Measurements from ENCODE around the gene CACNA1S. TPM values are rescaled to one million over a fixed set of nuclear protein-coding genes. Genes with fewer than 3 reads are reported as not detected.

CACNA1S gene
- total RNA-seq, 1 experiment from 2014 or later = not detected

GRCh38 chr1:201053155-201053860 is 58.9 kb downstream of the CACNA1S start:
- no peak overlapping the region for H3K27ac ChIP-seq (ENCODE audit: low read length)
- POLR2A ChIA-PET = no interaction called here
- H3K9me3 ChIP-seq (ENCODE audit: control insufficient read depth, insufficient read depth, low read depth, low read length) = no peaks in the 10 kb centered on the region
- in situ Hi-C loops (cut with HindIII; ENCODE audit: low pct_unique_long_range_greater_than_20kb, low sequenced_read_pairs) = no loop called here
- H3K27me3 ChIP-seq (ENCODE audit: control insufficient read depth, insufficient read depth, low read length) = peaks cover 6% of the 10 kb centered on the region; the same call in 1 of the 2 replicates
- no peak for TF ChIP-seq TCF7L2 (IDR thresholded peaks at IDR 0.05; ENCODE audit: low read depth, low read length)
- no peak for TF ChIP-seq SIN3A (IDR thresholded peaks at IDR 0.05; ENCODE audit: borderline replicate concordance, insufficient read depth, low read depth, low read length)
- no peak for TF ChIP-seq POLR2AphosphoS5 (IDR thresholded peaks at IDR 0.05; ENCODE audit: low read depth, low read length)
- TF ChIP-seq, protein P1, sequence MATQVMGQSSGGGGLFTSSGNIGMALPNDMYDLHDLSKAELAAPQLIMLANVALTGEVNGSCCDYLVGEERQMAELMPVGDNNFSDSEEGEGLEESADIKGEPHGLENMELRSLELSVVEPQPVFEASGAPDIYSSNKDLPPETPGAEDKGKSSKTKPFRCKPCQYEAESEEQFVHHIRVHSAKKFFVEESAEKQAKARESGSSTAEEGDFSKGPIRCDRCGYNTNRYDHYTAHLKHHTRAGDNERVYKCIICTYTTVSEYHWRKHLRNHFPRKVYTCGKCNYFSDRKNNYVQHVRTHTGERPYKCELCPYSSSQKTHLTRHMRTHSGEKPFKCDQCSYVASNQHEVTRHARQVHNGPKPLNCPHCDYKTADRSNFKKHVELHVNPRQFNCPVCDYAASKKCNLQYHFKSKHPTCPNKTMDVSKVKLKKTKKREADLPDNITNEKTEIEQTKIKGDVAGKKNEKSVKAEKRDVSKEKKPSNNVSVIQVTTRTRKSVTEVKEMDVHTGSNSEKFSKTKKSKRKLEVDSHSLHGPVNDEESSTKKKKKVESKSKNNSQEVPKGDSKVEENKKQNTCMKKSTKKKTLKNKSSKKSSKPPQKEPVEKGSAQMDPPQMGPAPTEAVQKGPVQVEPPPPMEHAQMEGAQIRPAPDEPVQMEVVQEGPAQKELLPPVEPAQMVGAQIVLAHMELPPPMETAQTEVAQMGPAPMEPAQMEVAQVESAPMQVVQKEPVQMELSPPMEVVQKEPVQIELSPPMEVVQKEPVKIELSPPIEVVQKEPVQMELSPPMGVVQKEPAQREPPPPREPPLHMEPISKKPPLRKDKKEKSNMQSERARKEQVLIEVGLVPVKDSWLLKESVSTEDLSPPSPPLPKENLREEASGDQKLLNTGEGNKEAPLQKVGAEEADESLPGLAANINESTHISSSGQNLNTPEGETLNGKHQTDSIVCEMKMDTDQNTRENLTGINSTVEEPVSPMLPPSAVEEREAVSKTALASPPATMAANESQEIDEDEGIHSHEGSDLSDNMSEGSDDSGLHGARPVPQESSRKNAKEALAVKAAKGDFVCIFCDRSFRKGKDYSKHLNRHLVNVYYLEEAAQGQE (IDR thresholded peaks at IDR 0.05; ENCODE audit: insufficient read depth in 1 of 2, low read depth in 2 of 2, low read length in 1 of 2) = no peak
- TF ChIP-seq, protein P2, sequence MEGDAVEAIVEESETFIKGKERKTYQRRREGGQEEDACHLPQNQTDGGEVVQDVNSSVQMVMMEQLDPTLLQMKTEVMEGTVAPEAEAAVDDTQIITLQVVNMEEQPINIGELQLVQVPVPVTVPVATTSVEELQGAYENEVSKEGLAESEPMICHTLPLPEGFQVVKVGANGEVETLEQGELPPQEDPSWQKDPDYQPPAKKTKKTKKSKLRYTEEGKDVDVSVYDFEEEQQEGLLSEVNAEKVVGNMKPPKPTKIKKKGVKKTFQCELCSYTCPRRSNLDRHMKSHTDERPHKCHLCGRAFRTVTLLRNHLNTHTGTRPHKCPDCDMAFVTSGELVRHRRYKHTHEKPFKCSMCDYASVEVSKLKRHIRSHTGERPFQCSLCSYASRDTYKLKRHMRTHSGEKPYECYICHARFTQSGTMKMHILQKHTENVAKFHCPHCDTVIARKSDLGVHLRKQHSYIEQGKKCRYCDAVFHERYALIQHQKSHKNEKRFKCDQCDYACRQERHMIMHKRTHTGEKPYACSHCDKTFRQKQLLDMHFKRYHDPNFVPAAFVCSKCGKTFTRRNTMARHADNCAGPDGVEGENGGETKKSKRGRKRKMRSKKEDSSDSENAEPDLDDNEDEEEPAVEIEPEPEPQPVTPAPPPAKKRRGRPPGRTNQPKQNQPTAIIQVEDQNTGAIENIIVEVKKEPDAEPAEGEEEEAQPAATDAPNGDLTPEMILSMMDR (IDR thresholded peaks at IDR 0.05) = no peak
- no peak overlapping the region for H3K4me3 ChIP-seq (ENCODE audit: low read depth in 2 of 2, low read length in 2 of 2)
- no peaks in the 10 kb centered on the region for H3K36me3 ChIP-seq (ENCODE audit: control insufficient read depth, insufficient read depth, low read length)
- ATAC-seq (peak; percentile 15; the same call in 1 of the 2 replicates), DNase-seq (ENCODE audit: low read depth, low spot score) (no peak)
- intact Hi-C loops (cut with micrococcal nuclease; ENCODE audit: unreplicated experiment) = no loop called here
- no peaks in the 10 kb centered on the region for H3K4me1 ChIP-seq (ENCODE audit: control insufficient read depth, insufficient read depth, low read length)
- CTCF ChIA-PET = interaction anchor here (0.6 kb wide), 1 partner anchor 75 kb away, joined by 3 read pairs; no protein-coding TSS in a partner anchor
- BruUV-seq (replicated peaks) = no TSS peak

- ChIA-PET CTCF (no interaction called here), POLR2A (no interaction called here)
- intact Hi-C loops (cut with micrococcal nuclease; ENCODE audit: unreplicated experiment) = no loop called here
- Histone ChIP-seq H3K4me3 (ENCODE audit: low read depth in 2 of 2, low read length in 2 of 2) (no peak overlapping the region), H3K27me3 (ENCODE audit: control insufficient read depth, insufficient read depth, low read length) (peaks cover 6% of the 10 kb centered on the region; the same call in 1 of the 2 replicates), H3K36me3 (ENCODE audit: control insufficient read depth, insufficient read depth, low read length) (no peaks in the 10 kb centered on the region), H3K27ac (ENCODE audit: low read length) (no peak overlapping the region), H3K9me3 (ENCODE audit: control insufficient read depth, insufficient read depth, low read depth, low read length) (no peaks in the 10 kb centered on the region), H3K4me1 (ENCODE audit: control insufficient read depth, insufficient read depth, low read length) (no peaks in the 10 kb centered on the region)
- in situ Hi-C loops (cut with HindIII; ENCODE audit: low pct_unique_long_range_greater_than_20kb, low sequenced_read_pairs) = no loop called here
- BruUV-seq (replicated peaks) = no TSS peak
- DNase-seq (ENCODE audit: low read depth, low spot score) (no peak), ATAC-seq (no peak)
- TF ChIP-seq TCF7L2 (IDR thresholded peaks at IDR 0.05; ENCODE audit: low read depth, low read length) (no peak), SIN3A (IDR thresholded peaks at IDR 0.05; ENCODE audit: borderline replicate concordance, insufficient read depth, low read depth, low read length) (no peak), POLR2AphosphoS5 (IDR thresholded peaks at IDR 0.05; ENCODE audit: low read depth, low read length) (no peak)
- TF ChIP-seq, protein P2 (IDR thresholded peaks at IDR 0.05) = no peak
- TF ChIP-seq, protein P1 (IDR thresholded peaks at IDR 0.05; ENCODE audit: insufficient read depth in 1 of 2, low read depth in 2 of 2, low read length in 1 of 2) = no peak
Measured at GRCh38 chr1:201051399-201051798, 60.8 kb downstream of the CACNA1S start.

Measured in Panc1 (cell line).